HepG2 (cell line): ENCODE measurements around the gene SMARCD1. TPM values are rescaled to one million over a fixed set of nuclear protein-coding genes. Genes with fewer than 3 reads are reported as not detected.

ENCODE experiments used
- ATAC-seq: fragments of 200-7000 bp; cut with Tn5 transposase; 3 replicates; pipeline ENCODE4 v1.9.1; 2020; ENCODE audit warnings: mild to moderate bottlenecking, moderate library complexity
- BruUV-seq: library from RNA; stranded (reverse); fragments of 400-500 nt; replicated peaks from 2 replicates; lab custom pipeline; 2021; lab: Mats Ljungman, UMichigan
- CTCF ChIA-PET: fragments of 300-600 bp; formaldehyde crosslinking; extraction: SDS; loops from one replicate; lab custom pipeline; 2021; ENCODE audit warnings: low total read pairs, inconsistent platforms, low intra/inter-chr PET ratio; lab: Yijun Ruan, JAX
- POLR2A ChIA-PET: fragments of 350-600 bp; sonication (Branson Sonifier 250); formaldehyde crosslinking; loops from one replicate; lab custom pipeline; 2020; ENCODE audit warnings: antibody characterized with exemption, inconsistent platforms; lab: Yijun Ruan, JAX
- DNase-seq: peaks from one replicate; pipeline ENCODE4 v3.0.0-alpha.2; 2015; ENCODE audit warnings: low spot score
- FAIRE-seq: peaks from 3 replicates; lab custom pipeline; 2011; peaks lifted over from hg19 to GRCh38; lab: Jason Lieb, UNC
- H2AFZ ChIP-seq: one replicate; pipeline ENCODE4 v1.6.1; 2011; ENCODE audit warnings: low read length, inconsistent platforms
- H3K27ac ChIP-seq: fragments of 300-600 bp; 3 replicates; pipeline ENCODE4 v1.8.0; 2011; ENCODE audit warnings: mixed run types, mild to moderate bottlenecking, mixed read lengths, low read length, inconsistent platforms; ENCODE audit not compliant: insufficient read depth; ENCODE audit errors: extremely low read length
- H3K27me3 ChIP-seq, 2 experiments: fragments of 200-600 bp in 1 of 2; 2 replicates in 1 of 2; 3 replicates in 1 of 2; pipeline versions ENCODE4 v1.6.0 to v1.8.0; 2011; ENCODE audit warnings: low read length in 2 of 2, mild to moderate bottlenecking in 2 of 2, moderate library complexity in 2 of 2, inconsistent platforms in 1 of 2; ENCODE audit not compliant: insufficient read depth in 2 of 2, control insufficient read depth in 1 of 2
- H3K36me3 ChIP-seq, 2 experiments: fragments of 200-600 bp in 1 of 2; replicated peaks in 1 of 2; 2 replicates in 1 of 2; 3 replicates in 1 of 2; pipeline versions ENCODE4 v1.5.1 to v1.8.0; 2011; ENCODE audit warnings: low read length in 2 of 2, inconsistent platforms in 1 of 2; ENCODE audit not compliant: insufficient read depth in 2 of 2, control insufficient read depth in 1 of 2
- H3K4me1 ChIP-seq: 2 replicates; pipeline ENCODE4 v1.5.1; 2012; ENCODE audit warnings: low read length, inconsistent platforms; ENCODE audit not compliant: insufficient read depth
- H3K4me2 ChIP-seq: 2 replicates; pipeline ENCODE4 v1.6.0; 2011; ENCODE audit warnings: low read depth, low read length, inconsistent platforms
- H3K4me3 ChIP-seq, 3 experiments: fragments of 200-600 bp in 1 of 3; sonication (generic), shearing (Covaris generic) in 1 of 3; replicated peaks in 1 of 3; 2 replicates each; pipeline ENCODE4 v1.5.1; 2011 to 2016; ENCODE audit warnings: low read length in 3 of 3, inconsistent platforms in 2 of 3, low read depth in 2 of 3, mild to moderate bottlenecking in 2 of 3, control low read depth in 1 of 3, mixed read lengths in 1 of 3; ENCODE audit not compliant: insufficient read depth in 1 of 3
- H3K79me2 ChIP-seq: one replicate; pipeline ENCODE4 v1.6.1; 2011; ENCODE audit warnings: low read length, inconsistent platforms; ENCODE audit not compliant: insufficient read depth
- H3K9ac ChIP-seq: 2 replicates; pipeline ENCODE4 v1.6.0; 2011; ENCODE audit warnings: mild to moderate bottlenecking, low read depth, low read length, inconsistent platforms; ENCODE audit not compliant: insufficient read depth
- H3K9me3 ChIP-seq: 2 replicates; pipeline ENCODE4 v1.5.1; 2012; ENCODE audit warnings: mild to moderate bottlenecking, low read length
- H4K20me1 ChIP-seq: 2 replicates; pipeline ENCODE4 v1.6.0; 2011; ENCODE audit warnings: inconsistent platforms, mild to moderate bottlenecking, low read length, moderate library complexity; ENCODE audit not compliant: insufficient read depth
- DRAP1 ChIP-seq: IDR thresholded peaks from 2 replicates; pipeline ENCODE4 v1.6.1; 2016; ENCODE audit warnings: missing genetic modification reagents, missing compliant biosample characterization
- HNF1B ChIP-seq: sonication (generic); formaldehyde crosslinking; IDR thresholded peaks from 2 replicates; pipeline ENCODE4 v1.5.1; 2020; ENCODE audit warnings: mild to moderate bottlenecking, moderate library complexity, missing genetic modification reagents
- HOMEZ ChIP-seq: IDR thresholded peaks from 2 replicates; pipeline ENCODE4 v1.6.1; 2016; ENCODE audit warnings: low read depth
- NCOR1 ChIP-seq: fragments of 200-600 bp; sonication (generic); IDR thresholded peaks from 2 replicates; pipeline ENCODE4 v1.7.0; 2017; ENCODE audit warnings: antibody characterized with exemption, low read length, borderline replicate concordance
- PRDM10 ChIP-seq: sonication (generic); formaldehyde crosslinking; IDR thresholded peaks from 2 replicates; pipeline ENCODE4 v1.4.0; 2020; ENCODE audit warnings: low read depth, missing genetic modification reagents
- RXRA ChIP-seq: sonication (generic); formaldehyde crosslinking; IDR thresholded peaks from 2 replicates; pipeline ENCODE4 v1.5.1; 2020; ENCODE audit warnings: missing genetic modification reagents
- WIZ ChIP-seq: sonication (generic); formaldehyde crosslinking; IDR thresholded peaks from 2 replicates; pipeline ENCODE4 v1.5.1; 2020; ENCODE audit warnings: mild to moderate bottlenecking, missing genetic modification reagents
- XRCC5 ChIP-seq: fragments of 200-400 bp; formaldehyde crosslinking; optimal IDR thresholded peaks from 2 replicates; pipeline ENCODE3; 2017; ENCODE audit warnings: mild to moderate bottlenecking, low read length
- ZMYM3 ChIP-seq: sonication (generic); formaldehyde crosslinking; IDR thresholded peaks from 2 replicates; pipeline ENCODE4 v1.5.1; 2020; ENCODE audit warnings: mild to moderate bottlenecking, missing genetic modification reagents
- ZNF256 ChIP-seq: sonication (generic); formaldehyde crosslinking; conservative IDR thresholded peaks from 2 replicates; pipeline ENCODE4 v1.4.0; 2020; ENCODE audit warnings: missing genetic modification reagents
- ZNF337 ChIP-seq: sonication (generic); formaldehyde crosslinking; IDR thresholded peaks from 2 replicates; pipeline ENCODE4 v1.5.1; 2020; ENCODE audit warnings: missing genetic modification reagents, low read depth, mild to moderate bottlenecking, borderline replicate concordance
- ZNF546 ChIP-seq: sonication (generic); formaldehyde crosslinking; conservative IDR thresholded peaks from 2 replicates; pipeline ENCODE4 v1.8.1; 2023; ENCODE audit warnings: mild to moderate bottlenecking, missing genetic modification reagents
- ZNF616 ChIP-seq: sonication (generic); formaldehyde crosslinking; IDR thresholded peaks from 2 replicates; pipeline ENCODE4 v1.5.0; 2020; ENCODE audit warnings: low read depth, mild to moderate bottlenecking, missing genetic modification reagents
- ZNF788 ChIP-seq: sonication (generic); formaldehyde crosslinking; IDR thresholded peaks from 2 replicates; pipeline ENCODE4 v1.5.0; 2020; ENCODE audit warnings: mild to moderate bottlenecking, missing genetic modification reagents, borderline replicate concordance
- ZZZ3 ChIP-seq: sonication (generic); formaldehyde crosslinking; IDR thresholded peaks from 2 replicates; pipeline ENCODE4 v1.4.0; 2020; ENCODE audit warnings: missing genetic modification reagents, mild to moderate bottlenecking, borderline replicate concordance
- WGBS: methylation state at CpG from one replicate; pipeline ENCODE4 v1.1.6; 2017; ENCODE audit warnings: low lambda C conversion rate; 5-methylcytosine and 5-hydroxymethylcytosine counted together
- in situ Hi-C: cut with HindIII; loops from 2 replicates; pipeline ENCODE4 v1.10.0; 2017; ENCODE audit warnings: low pct_unique_long_range_greater_than_20kb; ENCODE audit not compliant: extremely low pct_ligation_motif_present
- intact Hi-C: fragments of 100-400 bp; cut with micrococcal nuclease; formaldehyde crosslinking; loops from one replicate; pipeline ENCODE4 v1.10.0; 2022; ENCODE audit not compliant: unreplicated experiment
- polyA plus RNA-seq, 8 experiments: library from polyadenylated mRNA; depleted of rRNA in 3 of 8; stranded (reverse) in 7 of 8; unstranded in 1 of 8; fragments of >200 nt; fragmentation: Illumina TruSeq in 4 of 8; extraction: Trizol in 4 of 8; gene quantifications; 2 replicates each; pipeline versions ENCODE4 v1.2.1 to v1.2.3, GENCODE V29; 2011 to 2016; ENCODE audit warnings: low read depth in 4 of 8, missing spikeins in 1 of 8, mixed read lengths in 1 of 8; ENCODE audit not compliant: insufficient read depth in 1 of 8
- total RNA-seq, 5 experiments: library from RNA; depleted of rRNA; stranded (reverse); fragments of >200 nt; fragmentation: Illumina TruSeq; extraction: Trizol; gene quantifications; 2 replicates each; pipeline ENCODE4 v1.2.3, GENCODE V29; 2016; ENCODE audit warnings: low read depth in 1 of 5

SMARCD1 gene
- total and polyA plus RNA-seq, 2 of the 13 experiments (the other 11 are each of a cell fraction or from before 2014, with no cell fraction given), result 51.7 to 54.6 TPM

GRCh38 chr12:50111693-50112455, 26.7 kb downstream of the SMARCD1 start, which contains the start of gene COX14:
Gene COX14, plus strand, starts transcription at chr12:50112236. Its CDS starts 7,808 bp downstream, at chr12:50120044.
- peak within 1 kb of the TSS; percentile 99 for H3K4me2 ChIP-seq
- peaks cover 1 to 6% of the 10 kb centered on the region in 2 experiments; a peak in 2 of 5 replicates for H3K36me3 ChIP-seq
- peak within 1 kb of the TSS; percentile 90 for H3K9ac ChIP-seq
- ATAC-seq, result peak; percentile 82
- H3K4me1 ChIP-seq, result peaks cover 56% of the 10 kb centered on the region
- in situ Hi-C loops, result no loop called here
- H3K4me3 ChIP-seq, result peak within 1 kb of the TSS; percentile 90 to 94 (median 92)
- H3K27me3 ChIP-seq, result no peaks in the 10 kb centered on the region; a peak in 1 of 5 replicates
- ChIA-PET CTCF (interaction anchor here (0.7 to 1.5 kb wide), 4 partner anchors 10 to 64 kb away, joined by 3 to 7 read pairs (median 4); no protein-coding TSS in a partner anchor), POLR2A (interaction anchor here (0.7 to 7.6 kb wide), 27 partner anchors 9 to 1202 kb away, joined by 3 to 265 read pairs (median 5); partner anchors contain the start of genes CERS5, FAM186A, GPD1 and LIMA1)
- peaks cover 20% of the 10 kb centered on the region for H3K79me2 ChIP-seq
- H4K20me1 ChIP-seq, result no peaks in the 10 kb centered on the region
- peak within 1 kb of the TSS; percentile 9 for H2AFZ ChIP-seq
- H3K9me3 ChIP-seq, result no peaks in the 10 kb centered on the region
- H3K27ac ChIP-seq, result peak within 1 kb of the TSS; percentile 95
- 0% methylated on average over 21 of the region's 59 CpGs for WGBS
- intact Hi-C loops, result loop anchor here (2.0 kb wide), 2 partner anchors 27 to 55 kb away; partner anchors contain the start of genes CERS5 and SMARCD1
- DNase-seq, result peak; percentile 99
- BruUV-seq, result TSS peak; percentile 39
- peak; percentile 96 for FAIRE-seq
- peak; percentile 87 for TF ChIP-seq XRCC5
- TF ChIP-seq PRDM10 (CRISPR knock-in tag), result no peak
- TF ChIP-seq WIZ, result no peak
- TF ChIP-seq HOMEZ (CRISPR knock-in tag), result 0 out of 2 replicates have a peak, but pooled peaks have one; percentile 15
- peak; percentile 67; the same call in 1 of the 2 replicates for TF ChIP-seq ZNF337 (CRISPR knock-in tag)
- 0 out of 2 replicates have a peak, but pooled peaks have one; percentile 44 for TF ChIP-seq ZNF256 (CRISPR knock-in tag)
- TF ChIP-seq ZNF616 (CRISPR knock-in tag), result peak; percentile 80; the same call in 1 of the 2 replicates
- TF ChIP-seq DRAP1, result peak; percentile 94
- peak; percentile 54 for TF ChIP-seq ZZZ3 (CRISPR knock-in tag)
- TF ChIP-seq ZNF546 (CRISPR knock-in tag), result no peak
- no peak; the same call in 1 of the 2 replicates for TF ChIP-seq NCOR1
- TF ChIP-seq ZNF788 (CRISPR knock-in tag), result peak; percentile 64; the same call in 1 of the 2 replicates
- TF ChIP-seq HNF1B, result peak; percentile 79
- TF ChIP-seq RXRA (CRISPR knock-in tag), result peak; percentile 85
- TF ChIP-seq ZMYM3 (CRISPR knock-in tag), result peak; percentile 59; the same call in 1 of the 2 replicates
